HepG2 (cell line): ENCODE data around the gene BCAS3. TPM values are rescaled to one million over a fixed set of nuclear protein-coding genes. Genes with fewer than 3 reads are reported as not detected.

Experiments used
- ATAC-seq: fragments of 200-7000 bp; cut with Tn5 transposase; 3 replicates; pipeline ENCODE4 v1.9.1; 2020; ENCODE audit warnings: mild to moderate bottlenecking, moderate library complexity
- BruUV-seq: library from RNA; stranded (reverse); fragments of 400-500 nt; replicated peaks from 2 replicates; lab custom pipeline; 2021; lab: Mats Ljungman, UMichigan
- CTCF ChIA-PET: fragments of 300-600 bp; formaldehyde crosslinking; extraction: SDS; loops from one replicate; lab custom pipeline; 2021; ENCODE audit warnings: low total read pairs, inconsistent platforms, low intra/inter-chr PET ratio; lab: Yijun Ruan, JAX
- POLR2A ChIA-PET: fragments of 350-600 bp; sonication (Branson Sonifier 250); formaldehyde crosslinking; loops from one replicate; lab custom pipeline; 2020; ENCODE audit warnings: antibody characterized with exemption, inconsistent platforms; lab: Yijun Ruan, JAX
- DNase-seq: peaks from one replicate; pipeline ENCODE4 v3.0.0-alpha.2; 2015; ENCODE audit warnings: low spot score
- FAIRE-seq: peaks from 3 replicates; lab custom pipeline; 2011; peaks lifted over from hg19 to GRCh38; lab: Jason Lieb, UNC
- H2AFZ ChIP-seq: one replicate; pipeline ENCODE4 v1.6.1; 2011; ENCODE audit warnings: low read length, inconsistent platforms
- H3K27ac ChIP-seq: fragments of 300-600 bp; 3 replicates; pipeline ENCODE4 v1.8.0; 2011; ENCODE audit warnings: mixed run types, mild to moderate bottlenecking, mixed read lengths, low read length, inconsistent platforms; ENCODE audit not compliant: insufficient read depth; ENCODE audit errors: extremely low read length
- H3K27me3 ChIP-seq, 2 experiments: fragments of 200-600 bp in 1 of 2; 2 replicates in 1 of 2; 3 replicates in 1 of 2; pipeline versions ENCODE4 v1.6.0 to v1.8.0; 2011; ENCODE audit warnings: low read length in 2 of 2, mild to moderate bottlenecking in 2 of 2, moderate library complexity in 2 of 2, inconsistent platforms in 1 of 2; ENCODE audit not compliant: insufficient read depth in 2 of 2, control insufficient read depth in 1 of 2
- H3K36me3 ChIP-seq, 2 experiments: fragments of 200-600 bp in 1 of 2; replicated peaks in 1 of 2; 2 replicates in 1 of 2; 3 replicates in 1 of 2; pipeline versions ENCODE4 v1.5.1 to v1.8.0; 2011; ENCODE audit warnings: low read length in 2 of 2, inconsistent platforms in 1 of 2; ENCODE audit not compliant: insufficient read depth in 2 of 2, control insufficient read depth in 1 of 2
- H3K4me1 ChIP-seq: 2 replicates; pipeline ENCODE4 v1.5.1; 2012; ENCODE audit warnings: low read length, inconsistent platforms; ENCODE audit not compliant: insufficient read depth
- H3K4me2 ChIP-seq: 2 replicates; pipeline ENCODE4 v1.6.0; 2011; ENCODE audit warnings: low read depth, low read length, inconsistent platforms
- H3K4me3 ChIP-seq, 3 experiments: fragments of 200-600 bp in 1 of 3; sonication (generic), shearing (Covaris generic) in 1 of 3; replicated peaks in 1 of 3; 2 replicates each; pipeline ENCODE4 v1.5.1; 2011 to 2016; ENCODE audit warnings: low read length in 3 of 3, inconsistent platforms in 2 of 3, low read depth in 2 of 3, mild to moderate bottlenecking in 2 of 3, control low read depth in 1 of 3, mixed read lengths in 1 of 3; ENCODE audit not compliant: insufficient read depth in 1 of 3
- H3K79me2 ChIP-seq: one replicate; pipeline ENCODE4 v1.6.1; 2011; ENCODE audit warnings: low read length, inconsistent platforms; ENCODE audit not compliant: insufficient read depth
- H3K9ac ChIP-seq: 2 replicates; pipeline ENCODE4 v1.6.0; 2011; ENCODE audit warnings: mild to moderate bottlenecking, low read depth, low read length, inconsistent platforms; ENCODE audit not compliant: insufficient read depth
- H3K9me3 ChIP-seq: 2 replicates; pipeline ENCODE4 v1.5.1; 2012; ENCODE audit warnings: mild to moderate bottlenecking, low read length
- H4K20me1 ChIP-seq: 2 replicates; pipeline ENCODE4 v1.6.0; 2011; ENCODE audit warnings: inconsistent platforms, mild to moderate bottlenecking, low read length, moderate library complexity; ENCODE audit not compliant: insufficient read depth
- ZNF451 ChIP-seq: sonication (generic); formaldehyde crosslinking; IDR thresholded peaks from 2 replicates; pipeline ENCODE4 v1.5.0; 2020; ENCODE audit warnings: mild to moderate bottlenecking, missing genetic modification reagents
- WGBS: methylation state at CpG from one replicate; pipeline ENCODE4 v1.1.6; 2017; ENCODE audit warnings: low lambda C conversion rate; 5-methylcytosine and 5-hydroxymethylcytosine counted together
- in situ Hi-C: cut with HindIII; loops from 2 replicates; pipeline ENCODE4 v1.10.0; 2017; ENCODE audit warnings: low pct_unique_long_range_greater_than_20kb; ENCODE audit not compliant: extremely low pct_ligation_motif_present
- intact Hi-C: fragments of 100-400 bp; cut with micrococcal nuclease; formaldehyde crosslinking; loops from one replicate; pipeline ENCODE4 v1.10.0; 2022; ENCODE audit not compliant: unreplicated experiment
- polyA plus RNA-seq, 8 experiments: library from polyadenylated mRNA; depleted of rRNA in 3 of 8; stranded (reverse) in 7 of 8; unstranded in 1 of 8; fragments of >200 nt; fragmentation: Illumina TruSeq in 4 of 8; extraction: Trizol in 4 of 8; gene quantifications; 2 replicates each; pipeline versions ENCODE4 v1.2.1 to v1.2.3, GENCODE V29; 2011 to 2016; ENCODE audit warnings: low read depth in 4 of 8, missing spikeins in 1 of 8, mixed read lengths in 1 of 8; ENCODE audit not compliant: insufficient read depth in 1 of 8
- total RNA-seq, 5 experiments: library from RNA; depleted of rRNA; stranded (reverse); fragments of >200 nt; fragmentation: Illumina TruSeq; extraction: Trizol; gene quantifications; 2 replicates each; pipeline ENCODE4 v1.2.3, GENCODE V29; 2016; ENCODE audit warnings: low read depth in 1 of 5
- TF ChIP-seq, protein P1 (sequence below): sonication (generic); formaldehyde crosslinking; IDR thresholded peaks from 2 replicates; pipeline ENCODE4 v1.4.0; 2020; ENCODE audit warnings: mild to moderate bottlenecking, missing genetic modification reagents
- TF ChIP-seq, protein P2 (sequence below): IDR thresholded peaks from 2 replicates; pipeline ENCODE4 v1.6.1; 2016; ENCODE audit warnings: missing compliant biosample characterization, missing genetic modification reagents, borderline replicate concordance

Gene BCAS3
- total and polyA plus RNA-seq, 2 of the 13 experiments (the other 11 are each of a cell fraction or from before 2014, with no cell fraction given), result 10.7 to 11.2 TPM

- no TSS peak for BruUV-seq
- H3K9ac ChIP-seq, result peak overlapping the region; percentile 73
- no peaks in the 10 kb centered on the region for H3K79me2 ChIP-seq
- WGBS, result 41% methylated on average over 6 of the region's 8 CpGs
- no peaks in the 10 kb centered on the region for H3K9me3 ChIP-seq
- no peak for TF ChIP-seq ZNF451 (CRISPR knock-in tag)
- TF ChIP-seq, protein P1, sequence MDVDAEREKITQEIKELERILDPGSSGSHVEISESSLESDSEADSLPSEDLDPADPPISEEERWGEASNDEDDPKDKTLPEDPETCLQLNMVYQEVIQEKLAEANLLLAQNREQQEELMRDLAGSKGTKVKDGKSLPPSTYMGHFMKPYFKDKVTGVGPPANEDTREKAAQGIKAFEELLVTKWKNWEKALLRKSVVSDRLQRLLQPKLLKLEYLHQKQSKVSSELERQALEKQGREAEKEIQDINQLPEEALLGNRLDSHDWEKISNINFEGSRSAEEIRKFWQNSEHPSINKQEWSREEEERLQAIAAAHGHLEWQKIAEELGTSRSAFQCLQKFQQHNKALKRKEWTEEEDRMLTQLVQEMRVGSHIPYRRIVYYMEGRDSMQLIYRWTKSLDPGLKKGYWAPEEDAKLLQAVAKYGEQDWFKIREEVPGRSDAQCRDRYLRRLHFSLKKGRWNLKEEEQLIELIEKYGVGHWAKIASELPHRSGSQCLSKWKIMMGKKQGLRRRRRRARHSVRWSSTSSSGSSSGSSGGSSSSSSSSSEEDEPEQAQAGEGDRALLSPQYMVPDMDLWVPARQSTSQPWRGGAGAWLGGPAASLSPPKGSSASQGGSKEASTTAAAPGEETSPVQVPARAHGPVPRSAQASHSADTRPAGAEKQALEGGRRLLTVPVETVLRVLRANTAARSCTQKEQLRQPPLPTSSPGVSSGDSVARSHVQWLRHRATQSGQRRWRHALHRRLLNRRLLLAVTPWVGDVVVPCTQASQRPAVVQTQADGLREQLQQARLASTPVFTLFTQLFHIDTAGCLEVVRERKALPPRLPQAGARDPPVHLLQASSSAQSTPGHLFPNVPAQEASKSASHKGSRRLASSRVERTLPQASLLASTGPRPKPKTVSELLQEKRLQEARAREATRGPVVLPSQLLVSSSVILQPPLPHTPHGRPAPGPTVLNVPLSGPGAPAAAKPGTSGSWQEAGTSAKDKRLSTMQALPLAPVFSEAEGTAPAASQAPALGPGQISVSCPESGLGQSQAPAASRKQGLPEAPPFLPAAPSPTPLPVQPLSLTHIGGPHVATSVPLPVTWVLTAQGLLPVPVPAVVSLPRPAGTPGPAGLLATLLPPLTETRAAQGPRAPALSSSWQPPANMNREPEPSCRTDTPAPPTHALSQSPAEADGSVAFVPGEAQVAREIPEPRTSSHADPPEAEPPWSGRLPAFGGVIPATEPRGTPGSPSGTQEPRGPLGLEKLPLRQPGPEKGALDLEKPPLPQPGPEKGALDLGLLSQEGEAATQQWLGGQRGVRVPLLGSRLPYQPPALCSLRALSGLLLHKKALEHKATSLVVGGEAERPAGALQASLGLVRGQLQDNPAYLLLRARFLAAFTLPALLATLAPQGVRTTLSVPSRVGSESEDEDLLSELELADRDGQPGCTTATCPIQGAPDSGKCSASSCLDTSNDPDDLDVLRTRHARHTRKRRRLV (CRISPR knock-in tag), result 0 out of 2 replicates have a peak, but pooled peaks have one; percentile 5
- TF ChIP-seq, protein P2, sequence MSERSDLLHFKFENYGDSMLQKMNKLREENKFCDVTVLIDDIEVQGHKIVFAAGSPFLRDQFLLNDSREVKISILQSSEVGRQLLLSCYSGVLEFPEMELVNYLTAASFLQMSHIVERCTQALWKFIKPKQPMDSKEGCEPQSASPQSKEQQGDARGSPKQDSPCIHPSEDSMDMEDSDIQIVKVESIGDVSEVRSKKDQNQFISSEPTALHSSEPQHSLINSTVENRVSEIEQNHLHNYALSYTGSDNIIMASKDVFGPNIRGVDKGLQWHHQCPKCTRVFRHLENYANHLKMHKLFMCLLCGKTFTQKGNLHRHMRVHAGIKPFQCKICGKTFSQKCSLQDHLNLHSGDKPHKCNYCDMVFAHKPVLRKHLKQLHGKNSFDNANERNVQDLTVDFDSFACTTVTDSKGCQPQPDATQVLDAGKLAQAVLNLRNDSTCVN (CRISPR knock-in tag), result no peak
- H3K27me3 ChIP-seq, result no peaks in the 10 kb centered on the region
- ChIA-PET POLR2A (interaction anchor here (0.9 to 2.8 kb wide), 8 partner anchors 13 to 367 kb away, joined by 3 to 34 read pairs (median 9); partner anchors contain the start of gene TBX2), CTCF (interaction anchor here (2.5 to 2.9 kb wide), 3 partner anchors 137 to 169 kb away, joined by 18 to 52 read pairs (median 30); no protein-coding TSS in a partner anchor)
- H3K27ac ChIP-seq, result peak overlapping the region; percentile 68
- no peak for DNase-seq
- FAIRE-seq, result no peak
- peak overlapping the region; percentile 69 to 86 (median 77); a peak in 5 of 6 replicates for H3K4me3 ChIP-seq
- peaks cover 71% of the 10 kb centered on the region for H3K4me1 ChIP-seq
- no peak for ATAC-seq
- peak overlapping the region; percentile 16 for H2AFZ ChIP-seq
- intact Hi-C loops (loop anchor here (2.0 to 5.0 kb wide), 2 partner anchors 223 to 424 kb away; no protein-coding TSS in a partner anchor), in situ Hi-C loops (loop anchor here (5.0 to 10.0 kb wide), 2 partner anchors 169 to 421 kb away; no protein-coding TSS in a partner anchor)
- H3K4me2 ChIP-seq, result peak overlapping the region; percentile 91
- no peaks in the 10 kb centered on the region for H4K20me1 ChIP-seq
- H3K36me3 ChIP-seq, result no peaks in the 10 kb centered on the region
These were observed 736.0 kb downstream of the BCAS3 start for GRCh38 chr17:61413661-61414126.
